HepG2 (cell line): Measurements from ENCODE around the gene YIPF3. TPM values are rescaled to one million over a fixed set of nuclear protein-coding genes. Genes with fewer than 3 reads are reported as not detected.

Source experiments
- CTCF ChIP-seq: sonication (generic); formaldehyde crosslinking; IDR thresholded peaks from 2 replicates; pipeline ENCODE4 v1.5.0; 2020; ENCODE audit warnings: mild to moderate bottlenecking, missing genetic modification reagents, moderate library complexity
- FUBP1 ChIP-seq: sonication (generic); formaldehyde crosslinking; IDR thresholded peaks from 2 replicates; pipeline ENCODE4 v1.5.1; 2020; ENCODE audit warnings: missing genetic modification reagents, mild to moderate bottlenecking, borderline replicate concordance
- JUND ChIP-seq: sonication (generic); formaldehyde crosslinking; IDR thresholded peaks from 2 replicates; pipeline ENCODE4 v1.8.0; 2022; ENCODE audit warnings: mild to moderate bottlenecking, missing genetic modification reagents
- MATR3 ChIP-seq: sonication (generic); formaldehyde crosslinking; IDR thresholded peaks from 2 replicates; pipeline ENCODE4 v1.4.0; 2020; ENCODE audit warnings: missing genetic modification reagents
- ONECUT2 ChIP-seq: sonication (generic); formaldehyde crosslinking; IDR thresholded peaks from 2 replicates; pipeline ENCODE4 v1.4.0; 2020; ENCODE audit warnings: missing genetic modification reagents
- POLR2A ChIP-seq, 2 experiments: IDR thresholded peaks; 2 replicates each; pipeline ENCODE4 v1.6.1; 2011; ENCODE audit warnings: low read depth in 2 of 2, low read length in 2 of 2, mild to moderate bottlenecking in 1 of 2, moderate library complexity in 1 of 2; ENCODE audit not compliant: insufficient read depth in 1 of 2
- POLR2G ChIP-seq: fragments of 200-400 bp; formaldehyde crosslinking; IDR thresholded peaks from 2 replicates; pipeline ENCODE4 v1.6.1; 2018; ENCODE audit warnings: mild to moderate bottlenecking, low read depth, low read length, moderate library complexity
- ZNF274 ChIP-seq: sonication (generic); formaldehyde crosslinking; IDR thresholded peaks from 2 replicates; pipeline ENCODE4 v1.5.1; 2020; ENCODE audit warnings: mild to moderate bottlenecking, missing genetic modification reagents
- ZNF501 ChIP-seq: sonication (generic); formaldehyde crosslinking; IDR thresholded peaks from 2 replicates; pipeline ENCODE4 v1.5.1; 2020; ENCODE audit warnings: mild to moderate bottlenecking, moderate library complexity, missing genetic modification reagents
- ZNF549 ChIP-seq: sonication (generic); formaldehyde crosslinking; IDR thresholded peaks from 2 replicates; pipeline ENCODE4 v1.5.0; 2020; ENCODE audit warnings: missing genetic modification reagents
- ZNF572 ChIP-seq: sonication (generic); formaldehyde crosslinking; IDR thresholded peaks from 2 replicates; pipeline ENCODE4 v1.5.1; 2020; ENCODE audit warnings: mild to moderate bottlenecking, missing genetic modification reagents
- ZNF816 ChIP-seq: sonication (generic); formaldehyde crosslinking; IDR thresholded peaks from 2 replicates; pipeline ENCODE4 v1.8.0; 2022; ENCODE audit warnings: missing genetic modification reagents, mild to moderate bottlenecking, borderline replicate concordance
- polyA plus RNA-seq, 8 experiments: library from polyadenylated mRNA; depleted of rRNA in 3 of 8; stranded (reverse) in 7 of 8; unstranded in 1 of 8; fragments of >200 nt; fragmentation: Illumina TruSeq in 4 of 8; extraction: Trizol in 4 of 8; gene quantifications; 2 replicates each; pipeline versions ENCODE4 v1.2.1 to v1.2.3, GENCODE V29; 2011 to 2016; ENCODE audit warnings: low read depth in 4 of 8, missing spikeins in 1 of 8, mixed read lengths in 1 of 8; ENCODE audit not compliant: insufficient read depth in 1 of 8
- total RNA-seq, 5 experiments: library from RNA; depleted of rRNA; stranded (reverse); fragments of >200 nt; fragmentation: Illumina TruSeq; extraction: Trizol; gene quantifications; 2 replicates each; pipeline ENCODE4 v1.2.3, GENCODE V29; 2016; ENCODE audit warnings: low read depth in 1 of 5
- TF ChIP-seq, protein P1 (sequence below): sonication (generic); formaldehyde crosslinking; IDR thresholded peaks from 2 replicates; pipeline ENCODE4 v1.5.0; 2020; ENCODE audit warnings: mild to moderate bottlenecking, missing genetic modification reagents, borderline replicate concordance

Gene YIPF3
- total and polyA plus RNA-seq, 2 of the 13 experiments (the other 11 are each of a cell fraction or from before 2014, with no cell fraction given) = 107 to 206 TPM

DNA sequence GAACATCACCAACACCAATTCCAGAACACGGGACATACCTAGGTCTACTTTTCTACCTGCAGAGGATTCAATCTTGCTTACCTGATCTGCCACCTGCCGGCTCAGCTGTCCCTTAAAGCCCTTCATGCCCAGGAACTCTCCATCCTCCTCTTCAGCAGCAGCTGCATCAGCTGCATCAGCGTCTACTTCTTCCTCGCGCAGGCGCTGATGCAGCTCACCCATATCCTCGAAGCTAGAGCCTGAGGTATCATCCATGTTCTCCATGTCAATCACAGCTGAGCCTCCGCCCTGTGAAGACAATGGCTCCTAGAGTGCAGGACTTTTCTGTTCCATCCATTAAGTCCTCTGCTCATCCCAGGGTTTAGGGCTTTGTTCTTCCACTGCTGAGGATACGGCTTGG lies 918 bp downstream of the YIPF3 start (continued):
- TF ChIP-seq, protein P1, sequence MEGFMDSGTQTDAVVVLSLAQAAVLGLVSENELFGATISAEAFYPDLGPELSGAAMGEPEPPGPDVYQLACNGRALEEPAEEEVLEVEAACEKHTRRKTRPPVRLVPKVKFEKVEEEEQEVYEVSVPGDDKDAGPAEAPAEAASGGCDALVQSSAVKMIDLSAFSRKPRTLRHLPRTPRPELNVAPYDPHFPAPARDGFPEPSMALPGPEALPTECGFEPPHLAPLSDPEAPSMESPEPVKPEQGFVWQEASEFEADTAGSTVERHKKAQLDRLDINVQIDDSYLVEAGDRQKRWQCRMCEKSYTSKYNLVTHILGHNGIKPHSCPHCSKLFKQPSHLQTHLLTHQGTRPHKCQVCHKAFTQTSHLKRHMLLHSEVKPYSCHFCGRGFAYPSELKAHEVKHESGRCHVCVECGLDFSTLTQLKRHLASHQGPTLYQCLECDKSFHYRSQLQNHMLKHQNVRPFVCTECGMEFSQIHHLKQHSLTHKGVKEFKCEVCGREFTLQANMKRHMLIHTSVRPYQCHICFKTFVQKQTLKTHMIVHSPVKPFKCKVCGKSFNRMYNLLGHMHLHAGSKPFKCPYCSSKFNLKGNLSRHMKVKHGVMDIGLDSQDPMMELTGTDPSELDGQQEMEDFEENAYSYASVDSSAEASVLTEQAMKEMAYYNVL (CRISPR knock-in tag) = 0 out of 2 replicates have a peak, but pooled peaks have one; percentile 34
- 0 out of 2 replicates have a peak, but pooled peaks have one; percentile 31 for TF ChIP-seq ZNF274 (CRISPR knock-in tag)
- TF ChIP-seq JUND (CRISPR knock-in tag) = no peak
- no peak for TF ChIP-seq ZNF816 (CRISPR knock-in tag)
- 0 out of 2 replicates have a peak, but pooled peaks have one; percentile 19 for TF ChIP-seq CTCF (CRISPR knock-in tag)
- TF ChIP-seq POLR2G = no peak
- no peak for TF ChIP-seq FUBP1 (CRISPR knock-in tag)
- no peak for TF ChIP-seq ONECUT2 (CRISPR knock-in tag)
- no peak for TF ChIP-seq MATR3
- no peak for TF ChIP-seq ZNF501
- TF ChIP-seq ZNF572 (CRISPR knock-in tag) = no peak
- TF ChIP-seq POLR2A (IDR thresholded peaks at IDR 0.05; ENCODE audit: insufficient read depth in 1 of 2, low read depth in 2 of 2, low read length in 2 of 2) = 0 out of 4 replicates have a peak, but pooled peaks of 1 of the 2 experiments have one; percentile 3
- TF ChIP-seq ZNF549 = no peak
- TF ChIP-seq, all 625 proteins: peak for 13
